ENCODE data around the gene LAGE3.
A peak's percentile ranks its signal among the peaks of the same experiment; 100 is the strongest.

Gene LAGE3

DNA sequence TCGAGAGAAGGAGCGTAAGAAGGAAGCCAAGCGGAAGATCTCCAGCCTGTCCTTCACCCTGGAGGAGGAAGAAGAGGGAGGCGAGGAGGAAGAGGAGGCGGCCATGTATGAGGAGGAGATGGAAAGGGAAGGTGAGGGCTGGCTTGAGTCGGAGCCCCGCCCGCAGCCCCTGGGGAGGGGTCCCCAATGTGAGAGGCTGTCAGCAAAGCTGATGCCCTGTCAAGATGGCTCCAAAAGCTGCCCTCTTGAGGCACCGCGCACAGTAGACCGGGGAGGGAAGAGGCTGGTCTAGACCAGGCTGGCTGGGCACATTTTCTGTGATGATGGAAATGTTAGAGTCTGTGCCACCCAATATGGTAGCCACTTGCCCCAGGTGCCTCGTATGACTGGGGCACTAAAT lies 32.7 kb downstream of the LAGE3 start:
- no peak for DNase-seq (ENCODE audit: low read depth)
- TF ChIP-seq CTCF (IDR thresholded peaks at IDR 0.05; ENCODE audit: low read length, missing control alignments) = no peak
- no peak overlapping the region for H3K4me3 ChIP-seq (replicated peaks; ENCODE audit: low read depth, low read length)

- no peak for TF ChIP-seq CTCF (IDR thresholded peaks at IDR 0.05; ENCODE audit: low read length, missing control alignments)
- no peak for DNase-seq (ENCODE audit: low read depth)
Measured at GRCh38 chrX:154445776-154446175, 33.3 kb downstream of the LAGE3 start.

DNA sequence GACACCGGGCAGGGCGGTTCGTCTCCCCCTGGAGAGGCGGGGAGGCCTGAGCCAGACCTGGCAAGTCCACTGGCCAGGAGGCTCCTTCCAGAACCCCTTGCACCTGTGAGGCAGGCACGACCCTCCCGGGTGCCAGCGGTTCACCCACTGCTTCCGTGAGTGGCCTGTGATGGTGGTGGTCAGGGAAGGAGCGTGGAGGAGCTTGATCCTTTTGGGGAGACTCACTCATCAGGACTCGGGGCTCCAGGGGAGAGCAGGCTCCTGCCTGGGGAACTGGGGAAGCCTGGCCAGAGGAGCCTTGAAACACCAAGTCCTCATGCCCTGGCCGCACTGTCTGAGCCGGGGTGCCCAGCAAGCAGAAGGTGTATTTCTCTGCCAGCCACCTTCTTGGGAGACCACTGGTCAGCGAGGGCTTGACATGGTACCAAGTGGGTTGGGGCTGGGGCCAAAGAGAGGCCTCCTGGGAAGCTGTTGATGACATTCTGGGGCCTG lies 34.3 kb downstream of the LAGE3 start:
- H3K4me3 ChIP-seq (replicated peaks; ENCODE audit: low read depth, low read length) = peak overlapping the region; percentile 63
- no peak for DNase-seq (ENCODE audit: low read depth)
- no peak for TF ChIP-seq CTCF (IDR thresholded peaks at IDR 0.05; ENCODE audit: low read length, missing control alignments)

More at GRCh38 chrX:154445776-154446175, 33.3 kb downstream of the LAGE3 start:
- no peak overlapping the region for H3K4me3 ChIP-seq (replicated peaks; ENCODE audit: low read depth, low read length)

GRCh38 chrX:154443992-154444754 lies 34.9 kb downstream of the LAGE3 start, which contains the start of gene FAM50A:
TSS of gene FAM50A (plus strand) at chrX:154444141. CDS start at chrX:154444236, 95 bp downstream.
- peak; percentile 53 for DNase-seq (ENCODE audit: low read depth)
- TF ChIP-seq CTCF (IDR thresholded peaks at IDR 0.05; ENCODE audit: low read length, missing control alignments) = no peak
- peak within 1 kb of the TSS; percentile 63 for H3K4me3 ChIP-seq (replicated peaks; ENCODE audit: low read depth, low read length)

- TF ChIP-seq CTCF (IDR thresholded peaks at IDR 0.05; ENCODE audit: low read length, missing control alignments) = no peak
- DNase-seq (ENCODE audit: low read depth) = no peak
- peak overlapping the region; percentile 36 for H3K4me3 ChIP-seq (replicated peaks; ENCODE audit: low read depth, low read length)
Measured at GRCh38 chrX:154443479-154443910, 35.6 kb downstream of the LAGE3 start.

- no peak for DNase-seq (ENCODE audit: low read depth)
- TF ChIP-seq CTCF (IDR thresholded peaks at IDR 0.05; ENCODE audit: low read length, missing control alignments) = no peak
- H3K4me3 ChIP-seq (replicated peaks; ENCODE audit: low read depth, low read length) = no peak overlapping the region
Measured at GRCh38 chrX:154441984-154442707, 36.9 kb downstream of the LAGE3 start.
